NCI-H82 treated with DMSO at 0.1 percent for 48 hours (cell line): ENCODE data around the gene DRP2.
A peak's percentile ranks its signal among the peaks of the same experiment; 100 is the strongest.
"Not testable (repeated sequence)": the region's sequence is repeated elsewhere in the genome, so short reads cannot be mapped to it uniquely, and the experiment has no call there.

ENCODE experiments used
- DNase-seq: peaks from one replicate; lab custom pipeline; 2025; ENCODE audit not compliant: unreplicated experiment; lab: John Stamatoyannopoulos, UW

DRP2 gene

DNA sequence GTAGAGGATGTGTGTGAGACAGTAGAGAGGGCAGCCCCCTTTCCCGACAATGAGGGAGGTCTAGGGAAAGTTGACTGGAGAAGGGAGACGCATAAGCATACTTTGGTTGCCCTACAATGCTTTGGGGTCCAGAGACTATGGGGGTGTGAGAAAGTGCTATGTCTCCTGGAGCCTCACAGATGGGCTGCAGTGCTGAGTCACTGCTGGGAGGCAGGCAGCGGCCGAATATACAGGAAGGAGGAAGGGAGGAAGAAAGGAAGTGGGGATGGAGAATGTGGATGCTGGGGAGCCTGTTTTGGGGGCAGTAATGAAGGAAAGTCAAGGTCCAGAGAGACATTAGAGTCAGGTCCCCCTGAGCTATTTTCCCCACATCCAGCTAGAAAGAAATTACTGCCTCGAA lies 12.7 kb downstream of the DRP2 start:
- no peak for DNase-seq

DNA sequence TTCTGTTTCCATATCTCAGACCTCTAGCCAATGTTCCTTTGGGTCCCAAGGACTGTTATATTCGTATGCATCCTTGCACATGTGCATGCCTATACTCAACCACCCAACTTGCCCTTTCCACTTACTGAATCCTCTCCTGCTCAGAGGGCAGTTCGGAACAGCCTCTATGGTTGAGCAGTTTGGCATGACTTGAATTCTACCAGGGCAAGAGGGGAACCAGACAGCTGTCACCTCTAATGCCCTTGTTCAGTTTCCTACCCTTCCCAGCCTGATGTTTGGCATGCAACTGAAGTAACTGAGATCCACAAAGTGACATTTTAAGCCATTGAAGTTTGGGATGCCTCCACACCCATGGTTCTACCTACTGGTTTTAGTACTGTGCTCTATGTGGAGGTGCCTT lies 17.5 kb downstream of the DRP2 start:
- no peak for DNase-seq

DNA sequence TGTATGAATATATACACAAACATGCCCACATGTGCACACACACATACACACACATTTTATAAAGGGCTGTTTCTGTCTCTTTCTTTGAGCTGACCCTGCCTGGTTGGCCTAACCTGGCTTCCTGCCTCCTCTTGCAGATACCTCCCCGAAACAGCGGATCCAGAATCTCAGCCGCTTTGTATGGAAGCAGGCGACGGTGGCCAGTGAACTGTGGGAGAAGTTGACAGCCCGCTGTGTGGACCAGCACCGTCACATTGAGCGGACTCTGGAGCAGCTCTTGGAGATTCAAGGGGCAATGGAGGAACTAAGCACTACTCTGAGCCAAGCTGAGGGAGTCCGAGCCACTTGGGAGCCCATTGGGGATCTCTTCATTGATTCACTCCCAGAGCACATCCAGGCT lies 21.9 kb downstream of the DRP2 start:
- DNase-seq = no peak

DNA sequence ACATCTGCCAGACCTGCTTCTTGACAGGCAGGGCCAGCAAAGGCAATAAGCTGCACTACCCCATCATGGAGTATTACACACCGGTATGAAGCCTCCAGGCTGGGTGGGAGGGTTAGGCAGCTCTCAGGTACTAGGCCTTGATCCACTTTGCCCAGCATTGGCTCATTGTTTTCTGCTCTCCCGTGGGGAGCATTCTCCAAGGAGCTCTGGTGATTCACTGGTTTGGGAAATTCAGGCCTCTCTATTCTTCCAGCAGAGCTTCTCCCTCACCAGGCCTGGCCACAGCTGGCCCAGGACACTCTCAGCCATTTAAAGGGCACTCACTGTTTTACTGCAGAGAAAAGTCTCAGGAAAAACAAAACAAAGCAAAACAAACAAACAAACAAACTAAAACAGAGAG lies 33.0 kb downstream of the DRP2 start:
- DNase-seq = no peak

DNA sequence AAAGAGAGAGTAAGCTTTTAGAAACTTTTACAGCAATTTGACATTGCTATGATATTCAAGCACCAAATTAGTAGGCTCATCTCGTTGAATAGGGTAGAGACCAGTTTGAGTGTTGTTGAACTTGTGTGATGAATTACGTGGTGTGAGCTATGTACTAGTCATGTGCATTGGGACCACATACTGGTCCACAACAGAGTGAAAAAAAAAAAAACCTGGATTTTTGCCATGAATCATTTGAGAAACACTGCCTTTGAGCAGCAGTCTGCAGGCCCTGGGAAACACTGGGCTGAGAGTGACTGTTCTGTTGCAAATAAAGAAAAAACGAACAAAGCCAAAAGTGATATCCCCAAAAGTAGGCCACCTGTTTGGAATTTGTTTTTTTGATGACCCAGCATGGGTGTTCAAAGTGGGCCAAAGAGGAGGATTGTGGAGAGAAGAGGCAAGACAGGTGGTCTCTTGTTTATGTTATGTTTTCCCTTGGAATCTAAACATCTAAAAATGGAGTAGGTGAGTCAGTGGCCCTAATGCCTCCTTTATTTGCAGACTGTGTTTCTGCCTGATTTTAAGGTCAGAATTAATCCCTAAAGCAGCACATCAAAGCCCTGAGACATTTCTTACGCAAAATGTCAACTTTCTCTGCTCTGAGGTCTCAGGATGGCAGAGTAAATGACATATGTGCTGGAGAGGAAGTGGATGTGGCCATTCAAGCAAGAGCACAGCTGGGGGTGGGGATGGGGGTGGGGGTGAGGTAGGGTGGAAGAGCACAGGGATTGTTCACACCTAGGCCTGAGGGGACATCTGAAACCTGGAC lies 38.1 kb downstream of the DRP2 start:
- DNase-seq = no peak

DNA sequence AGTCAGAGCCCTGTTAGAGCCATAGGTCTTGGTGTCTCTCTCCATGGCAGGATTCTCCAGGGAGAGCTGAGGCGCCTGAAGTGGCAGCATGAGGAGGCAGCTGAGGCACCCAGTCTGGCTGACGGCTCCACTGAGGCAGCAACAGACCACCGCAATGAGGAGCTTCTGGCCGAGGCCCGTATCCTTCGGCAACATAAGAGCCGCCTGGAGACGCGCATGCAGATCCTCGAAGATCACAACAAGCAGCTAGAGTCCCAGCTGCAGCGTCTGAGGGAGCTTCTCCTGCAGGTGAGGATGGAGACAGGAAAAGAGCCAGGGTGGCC lies 38.6 kb downstream of the DRP2 start:
- no peak for DNase-seq

DNA sequence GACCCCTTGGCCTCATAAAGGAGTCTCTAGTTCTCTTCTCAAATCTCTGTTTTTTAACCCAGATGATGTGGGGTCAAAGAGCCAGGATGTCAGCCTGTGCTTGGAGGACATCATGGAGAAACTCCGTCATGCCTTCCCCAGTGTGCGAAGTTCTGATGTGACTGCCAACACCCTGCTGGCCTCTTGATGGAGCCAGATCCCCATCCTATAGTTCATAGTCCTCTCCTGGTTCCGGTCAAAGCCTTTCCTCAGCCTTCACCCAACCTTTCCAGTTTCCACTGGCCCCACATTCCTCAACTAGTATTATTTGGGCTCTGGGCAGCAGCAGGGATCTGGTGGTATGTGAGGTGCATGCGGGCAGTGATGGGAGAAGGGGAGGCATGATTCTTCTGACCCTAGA lies 40.8 kb downstream of the DRP2 start:
- DNase-seq = no peak

DNA sequence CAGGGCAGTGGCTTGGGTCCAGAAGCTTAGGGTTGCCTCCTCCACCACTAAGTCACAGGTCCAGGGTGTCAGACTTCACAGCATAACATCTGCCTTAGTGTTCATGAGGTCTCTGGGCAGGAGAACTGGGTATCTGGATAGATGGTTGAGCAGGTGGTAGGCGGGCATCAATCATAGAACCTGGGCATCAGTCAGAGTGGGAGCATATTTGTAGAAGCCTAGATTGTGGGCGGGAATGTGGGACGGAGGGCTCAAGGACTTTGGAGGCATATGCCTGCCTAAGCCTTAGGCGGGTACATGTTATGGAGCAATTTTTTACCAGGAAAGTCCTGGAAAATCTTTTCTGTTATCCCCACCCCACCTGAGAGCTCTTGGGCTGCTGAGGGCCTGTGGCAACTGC lies 43.0 kb downstream of the DRP2 start:
- no peak for DNase-seq

DNA sequence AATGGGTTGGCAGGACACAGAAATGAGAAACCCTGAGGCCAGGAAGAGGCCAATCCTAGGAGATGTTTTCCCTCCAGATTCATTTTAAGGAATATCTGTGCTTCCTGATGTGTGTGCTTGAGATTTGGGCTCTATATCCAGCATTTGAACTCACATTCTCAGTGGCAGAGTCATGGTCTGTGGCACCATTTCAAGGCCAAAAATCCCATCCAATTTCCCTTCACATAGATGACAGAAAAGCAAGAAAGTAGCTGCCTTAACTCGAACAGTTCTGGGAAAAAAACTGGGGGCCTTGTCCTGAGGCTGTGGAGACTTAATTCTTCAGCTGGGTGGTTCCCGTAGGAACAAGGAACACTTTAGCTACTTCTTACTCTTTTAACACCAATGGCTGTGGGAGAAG lies 44.2 kb downstream of the DRP2 start:
- no peak for DNase-seq

DNA sequence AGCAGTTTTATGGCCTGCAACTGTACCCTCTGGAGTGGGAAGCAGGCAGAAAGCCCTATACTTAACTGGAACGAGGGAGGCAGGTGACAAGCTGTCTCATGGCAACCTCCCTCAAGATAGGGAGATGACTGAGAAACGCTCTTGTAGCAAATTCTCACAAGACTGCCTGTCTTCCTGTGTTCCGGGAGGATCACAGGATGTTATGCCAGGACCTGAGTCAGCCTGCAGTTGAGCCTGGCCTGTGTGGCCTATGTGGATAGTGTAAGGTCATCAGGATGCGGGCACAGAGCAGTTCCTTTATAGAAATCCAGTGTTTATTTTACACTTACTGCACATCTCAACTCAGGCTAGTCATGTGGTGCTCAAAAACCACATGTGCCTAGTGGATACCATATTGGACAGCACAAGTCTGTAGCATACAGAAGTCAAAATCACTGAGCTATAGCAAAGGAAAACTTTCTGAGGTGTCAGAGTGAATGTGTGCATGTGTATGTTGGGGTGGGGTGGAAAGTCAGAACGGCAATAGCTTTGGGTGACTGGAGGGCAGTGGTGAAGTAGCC lies 46.4 kb downstream of the DRP2 start:
- DNase-seq = no peak

DNA sequence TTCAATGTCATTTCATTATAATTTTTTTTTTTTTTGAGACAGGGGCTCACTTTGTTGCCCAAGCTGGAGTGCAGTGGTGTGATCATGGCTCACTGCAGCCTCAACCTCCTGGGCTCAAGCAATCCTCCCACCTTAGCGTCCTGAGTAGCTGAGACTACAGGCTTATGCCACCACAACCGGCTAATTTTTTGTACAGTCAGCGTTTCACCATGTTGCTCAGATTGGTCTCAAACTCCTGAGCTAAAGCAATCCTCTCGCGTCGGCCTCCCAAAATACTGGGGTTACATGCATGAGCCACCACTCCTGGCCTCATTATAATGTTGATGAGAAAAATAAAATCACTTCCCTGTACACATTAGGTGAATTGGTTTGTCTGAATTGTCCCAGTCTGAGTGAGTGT lies 54.6 kb downstream of the DRP2 start:
- DNase-seq = no peak

DNA sequence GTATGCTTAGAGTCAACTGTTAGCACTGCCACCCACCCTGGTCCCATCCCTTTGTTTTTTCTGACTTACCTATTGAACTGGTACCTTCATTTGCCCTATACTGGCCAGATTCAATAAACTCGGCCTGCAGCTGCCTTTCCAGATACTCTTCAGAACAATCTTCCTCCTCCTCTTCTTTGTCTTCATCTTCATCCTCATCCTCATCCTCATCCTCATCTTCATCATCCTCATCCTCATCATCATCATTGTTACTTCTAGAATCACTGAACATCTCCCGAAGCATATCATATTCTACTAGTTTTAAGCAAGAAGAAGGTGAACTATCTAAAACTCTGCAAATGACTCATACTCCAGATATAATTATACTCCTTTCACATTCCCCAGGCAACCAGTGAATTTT lies 56.7 kb downstream of the DRP2 start:
- DNase-seq = no peak

DNA sequence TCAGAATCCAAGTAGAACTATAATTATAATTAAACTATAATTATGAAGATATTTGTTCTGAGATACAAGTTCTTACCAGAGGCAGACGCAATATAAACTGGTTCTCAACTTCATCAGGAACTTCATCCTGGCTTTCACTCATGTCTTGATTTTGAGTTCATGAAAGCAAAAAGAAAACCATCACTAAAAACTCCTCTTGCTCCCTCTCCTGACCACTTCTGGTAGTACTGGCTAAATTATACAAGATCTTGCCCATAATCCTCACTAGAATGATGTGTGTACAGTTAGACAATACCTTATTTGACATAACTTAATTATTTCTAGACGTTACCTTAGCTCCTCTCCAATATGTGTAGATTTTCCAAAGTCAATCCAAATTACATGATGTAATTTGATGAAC lies 67.8 kb downstream of the DRP2 start:
- DNase-seq = peak; percentile 32

DNA sequence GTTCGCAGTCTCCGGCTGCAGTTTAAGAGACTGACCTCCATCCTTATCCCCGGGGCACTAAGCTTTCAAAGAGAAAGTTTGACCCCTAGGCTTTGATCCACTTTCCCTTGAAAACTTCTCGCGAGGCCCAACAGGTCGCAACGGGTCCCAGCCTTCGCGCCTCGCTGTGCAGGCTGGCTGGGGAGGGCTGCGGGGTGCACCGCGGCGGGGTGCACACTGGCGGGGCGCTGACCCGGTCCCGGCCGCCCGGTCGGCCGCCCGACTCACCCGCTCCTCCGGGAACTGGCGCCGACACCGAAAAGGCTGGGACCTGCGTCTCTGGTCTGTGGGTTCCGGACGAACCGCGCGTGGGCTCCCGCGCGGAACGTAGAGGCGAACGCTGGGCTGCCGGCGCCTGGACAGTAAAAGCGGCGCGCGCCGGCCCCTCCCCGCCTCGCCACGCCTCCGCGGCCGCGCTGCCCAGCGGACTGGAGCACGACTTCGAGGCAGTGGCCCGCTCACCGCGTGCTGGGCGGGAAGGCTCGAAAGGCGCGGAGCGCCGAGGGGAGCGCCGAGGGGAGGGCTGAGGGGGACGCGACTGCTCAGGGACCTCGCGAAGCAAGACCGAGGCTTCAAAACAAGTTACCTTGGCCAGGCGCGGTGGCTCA lies 71.5 kb downstream of the DRP2 start, which contains the start of gene TAF7L:
Gene TAF7L (minus strand): TSS at position 378 of the 647 bp plus-strand sequence. CDS start 3,791 bp downstream, outside the sequence.
- DNase-seq = no peak

DNA sequence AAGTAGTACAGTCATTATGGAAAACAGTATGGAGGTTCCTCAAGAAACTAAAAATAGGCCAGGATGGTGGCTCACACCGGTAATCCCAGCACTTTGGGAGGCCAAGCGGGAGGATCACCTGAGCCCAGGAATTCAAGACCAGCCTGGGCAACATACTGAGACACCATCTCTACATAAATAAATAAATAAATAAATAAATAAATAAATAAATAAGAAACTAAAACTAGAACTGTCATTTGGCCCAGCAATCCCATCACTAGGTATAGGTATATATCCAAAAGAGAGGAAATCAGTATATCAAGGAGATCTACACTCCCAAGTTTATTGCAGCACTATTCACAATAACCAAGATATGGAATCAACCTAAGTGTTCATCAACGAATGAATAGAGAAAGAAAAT lies 76.0 kb downstream of the DRP2 start:
- not testable (repeated sequence) for DNase-seq

DNA sequence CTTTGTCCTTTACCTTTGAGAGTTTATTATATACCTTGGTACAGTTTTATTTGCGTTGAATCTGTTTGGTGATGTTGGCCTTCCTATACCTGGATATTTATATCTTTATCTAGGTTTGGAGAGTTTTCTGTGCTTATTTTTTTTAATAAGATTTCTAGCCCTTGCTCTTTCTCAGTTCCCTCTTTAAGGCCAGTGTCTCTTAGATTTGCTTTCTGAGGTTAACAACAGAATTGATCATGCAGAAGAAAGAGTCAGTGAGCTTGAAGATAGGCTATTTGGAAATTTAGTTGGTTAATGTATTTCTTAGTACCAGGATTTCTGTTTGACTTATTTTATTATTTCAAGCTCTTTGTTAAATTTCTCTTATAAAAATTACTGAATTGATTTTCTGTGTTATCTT lies 84.2 kb downstream of the DRP2 start:
- DNase-seq = no peak
